NCI-H748 (cell line): ENCODE measurements around the gene ETNK1.

Experiments used
- DNase-seq: peaks from one replicate; lab custom pipeline; 2025; ENCODE audit not compliant: unreplicated experiment; lab: John Stamatoyannopoulos, UW

Gene ETNK1

DNA sequence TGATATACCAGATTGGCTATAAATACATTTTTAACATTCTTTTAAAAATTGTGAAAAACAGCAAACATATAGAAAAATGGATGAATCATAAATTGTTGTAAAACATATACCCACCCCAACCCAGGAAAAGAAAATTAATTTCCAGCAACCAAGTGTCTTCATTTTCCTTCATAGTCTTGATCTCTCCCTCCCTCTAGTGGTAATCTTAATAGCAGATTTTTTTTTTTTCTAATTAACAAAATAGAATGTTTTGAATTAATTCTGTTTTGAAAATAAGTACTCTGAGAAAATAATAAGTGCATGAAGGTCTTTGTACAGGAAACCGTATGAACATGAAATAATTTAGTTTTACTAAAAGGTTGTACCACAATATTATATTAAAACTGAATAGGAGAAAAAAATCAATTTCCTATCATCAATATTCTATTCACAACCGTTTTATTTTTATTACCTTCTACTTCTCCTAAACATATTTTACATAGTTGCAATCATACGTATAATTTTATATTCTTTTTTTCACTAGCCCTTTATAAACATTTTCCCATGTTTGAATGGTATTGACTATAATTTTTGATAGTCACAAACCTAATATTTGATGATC lies 7.0 kb downstream of the ETNK1 start:
- peak; percentile 5 for DNase-seq

DNA sequence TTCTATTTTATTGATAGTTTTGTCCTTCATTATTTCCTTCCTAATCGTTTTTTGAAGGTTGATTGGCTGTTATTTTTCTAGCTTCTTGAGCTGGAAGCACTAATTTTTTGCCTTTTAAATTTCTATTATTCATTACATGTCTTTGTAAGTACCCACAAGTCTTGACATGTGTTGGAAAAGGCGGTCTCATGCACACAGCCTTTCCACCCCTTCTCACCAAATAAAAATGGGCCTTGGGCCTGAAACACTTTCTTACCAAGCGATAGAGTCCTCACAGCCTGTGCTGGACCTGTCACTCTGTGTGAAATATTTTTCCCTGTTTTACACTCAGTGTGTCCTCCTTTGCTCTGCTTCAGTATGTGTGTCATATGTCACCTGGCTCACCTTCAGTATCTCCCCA lies 9.9 kb downstream of the ETNK1 start:
- DNase-seq: no peak

DNA sequence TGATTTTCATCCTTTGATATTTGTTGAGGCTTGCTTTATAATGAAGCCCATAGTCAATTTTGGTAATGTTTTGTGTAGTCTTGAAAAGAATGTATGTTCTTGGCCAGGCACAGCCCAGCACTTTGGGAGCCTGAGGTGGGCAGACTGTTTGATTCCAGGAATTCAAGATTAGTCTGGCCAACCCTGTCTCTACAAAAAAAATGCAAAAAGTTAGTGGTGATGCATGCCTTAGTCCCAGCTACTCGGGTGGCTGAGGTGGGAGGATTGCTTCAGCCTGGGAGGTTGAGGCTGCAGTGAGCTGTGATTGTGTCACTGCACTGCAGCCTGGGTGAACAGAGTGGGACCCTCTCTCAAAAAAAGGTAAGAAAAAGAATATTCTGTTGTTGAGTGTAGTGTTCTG lies 10.8 kb downstream of the ETNK1 start:
- DNase-seq: no peak

DNA sequence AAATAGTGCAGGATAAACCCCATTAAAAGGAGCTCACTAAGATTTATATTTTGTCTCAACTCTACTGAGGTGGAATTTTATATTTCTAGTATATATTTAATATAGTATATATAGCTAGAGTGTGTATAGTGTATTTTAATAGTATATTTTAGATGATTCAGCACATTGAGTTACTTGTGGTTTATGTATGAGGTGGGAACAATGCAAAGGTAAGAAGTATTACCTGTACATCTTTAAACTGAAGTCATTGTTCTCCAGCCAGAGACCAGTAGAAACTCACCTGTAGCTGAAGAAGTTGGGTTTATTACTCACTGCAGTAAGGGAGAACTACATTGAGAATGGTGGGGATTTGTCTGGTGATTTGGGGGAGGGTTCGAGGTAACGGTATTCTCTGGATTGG lies 15.9 kb downstream of the ETNK1 start:
- no peak for DNase-seq

DNA sequence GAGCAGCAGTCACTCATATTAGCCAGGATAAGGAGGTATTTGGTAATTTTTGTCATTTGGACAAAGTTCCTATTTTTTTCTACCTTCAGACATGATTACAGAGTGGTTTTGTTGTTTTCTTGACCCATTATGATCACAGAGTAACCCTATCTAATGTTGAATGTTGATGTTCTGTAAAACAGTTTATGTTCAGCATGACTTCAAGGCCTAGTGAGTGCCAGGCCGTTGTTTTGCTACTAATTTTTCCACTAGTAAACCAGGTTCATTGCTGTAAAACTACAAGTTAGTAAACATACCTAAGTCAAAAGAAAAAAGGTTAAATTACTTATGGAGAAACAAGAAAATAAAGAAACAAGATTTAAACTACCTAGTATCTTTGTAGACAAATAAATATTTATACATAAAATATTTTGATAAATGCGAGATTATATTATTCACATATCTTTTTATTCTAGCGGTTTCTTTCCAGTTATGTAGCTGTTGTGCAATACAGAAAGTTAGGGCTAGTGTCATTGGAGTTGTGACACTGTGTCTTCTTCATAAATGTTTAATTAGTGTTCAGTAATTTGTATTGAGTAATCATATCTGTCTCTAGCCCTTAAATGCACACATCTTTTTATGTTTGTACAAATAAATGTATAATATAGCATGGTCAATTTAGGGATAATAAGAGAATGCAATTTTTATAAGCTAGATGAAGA lies 16.5 kb downstream of the ETNK1 start:
- no peak for DNase-seq

DNA sequence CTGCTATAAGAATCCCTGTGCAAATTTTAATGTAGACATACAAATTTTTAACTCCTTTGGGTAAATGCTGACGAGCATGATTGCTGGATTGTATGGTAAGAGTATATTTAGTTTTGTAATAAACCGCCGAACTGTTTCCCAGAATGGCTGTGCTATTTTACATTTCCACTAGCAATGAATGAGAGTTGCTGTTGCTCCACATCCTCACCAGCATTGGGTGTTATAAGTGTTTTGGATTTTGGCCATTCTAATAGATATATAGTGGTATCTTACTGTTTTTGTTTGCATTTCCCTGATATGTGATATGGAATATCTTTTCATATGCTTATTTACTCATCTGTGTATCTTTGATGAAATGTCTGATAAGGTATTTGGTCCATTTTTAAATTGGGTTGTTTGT lies 23.7 kb downstream of the ETNK1 start:
- DNase-seq: no peak

DNA sequence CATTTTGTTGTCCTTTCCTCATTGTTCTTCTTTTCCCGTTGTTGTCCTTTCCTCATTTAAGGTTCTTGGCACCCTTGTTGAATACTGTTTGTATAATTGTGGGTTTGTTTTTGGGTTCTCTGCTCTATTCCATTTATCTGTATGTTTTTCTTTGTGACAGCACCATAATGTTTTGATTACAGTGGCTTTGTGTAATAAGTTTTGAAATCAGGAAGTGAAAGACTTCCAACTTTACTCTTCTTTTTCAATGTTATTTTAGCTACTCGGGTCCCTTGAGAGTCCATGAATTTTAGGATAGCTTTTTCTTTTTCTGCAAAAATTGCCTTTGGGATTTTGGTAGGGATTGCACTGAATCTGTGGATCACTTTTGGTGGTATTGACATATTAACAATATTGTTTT lies 28.1 kb downstream of the ETNK1 start:
- no peak for DNase-seq

DNA sequence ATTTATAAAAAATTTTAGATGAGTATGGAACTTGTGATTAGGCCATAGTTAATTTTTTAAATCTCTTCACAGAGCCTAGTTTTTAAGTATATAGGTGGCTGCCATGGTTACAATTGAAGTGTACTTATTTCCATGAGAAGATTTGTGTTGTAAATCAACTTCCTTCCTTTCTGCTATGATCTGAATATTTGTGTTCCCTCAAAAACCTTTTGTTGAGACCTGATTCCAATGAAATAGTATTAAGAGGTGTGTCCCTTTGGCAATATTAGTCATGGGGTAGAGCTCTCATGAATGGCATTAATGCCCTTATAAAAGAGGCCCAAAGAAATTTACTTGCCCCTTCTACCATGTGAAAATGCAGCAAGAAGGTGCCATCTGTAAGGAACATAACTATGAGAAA lies 28.8 kb downstream of the ETNK1 start:
- DNase-seq: no peak

DNA sequence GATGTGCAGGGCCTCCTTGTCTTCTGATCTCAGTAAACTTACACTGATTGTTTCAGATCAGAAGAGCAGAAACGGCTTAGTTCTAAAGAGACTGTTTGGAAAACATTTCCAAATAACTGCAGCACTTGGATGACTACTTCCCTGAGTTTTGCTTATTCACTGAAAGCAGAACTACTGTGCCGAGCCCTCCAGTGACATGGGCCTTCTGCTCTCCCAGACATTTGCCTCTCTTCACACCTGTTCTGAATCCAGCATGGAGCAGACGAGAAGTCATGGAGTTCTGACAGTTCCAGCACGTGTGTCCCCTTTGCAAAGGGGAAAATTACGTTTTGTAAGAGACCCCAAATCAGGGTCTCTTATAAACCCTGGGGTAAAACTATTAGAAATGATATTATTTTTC lies 31.4 kb downstream of the ETNK1 start:
- no peak for DNase-seq

DNA sequence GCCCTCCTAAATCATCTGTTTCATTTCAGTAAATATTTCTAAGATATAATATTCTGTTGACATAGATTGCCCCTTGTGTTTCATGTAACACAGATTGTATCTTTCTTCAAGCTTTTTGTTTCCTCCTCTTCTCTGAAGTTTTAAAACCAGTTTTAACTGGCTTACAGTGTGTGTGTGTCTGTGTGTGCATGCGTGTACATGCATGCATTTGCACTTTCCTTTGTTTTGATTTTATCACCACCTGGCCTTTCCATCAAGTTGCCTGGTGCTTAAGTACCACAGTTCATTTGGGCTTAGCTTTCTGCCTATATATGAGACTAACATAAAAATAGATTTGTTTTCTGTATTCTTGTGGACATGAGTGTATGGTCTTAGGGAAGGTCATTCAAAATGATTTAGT lies 31.9 kb downstream of the ETNK1 start:
- peak; percentile 4 for DNase-seq

DNA sequence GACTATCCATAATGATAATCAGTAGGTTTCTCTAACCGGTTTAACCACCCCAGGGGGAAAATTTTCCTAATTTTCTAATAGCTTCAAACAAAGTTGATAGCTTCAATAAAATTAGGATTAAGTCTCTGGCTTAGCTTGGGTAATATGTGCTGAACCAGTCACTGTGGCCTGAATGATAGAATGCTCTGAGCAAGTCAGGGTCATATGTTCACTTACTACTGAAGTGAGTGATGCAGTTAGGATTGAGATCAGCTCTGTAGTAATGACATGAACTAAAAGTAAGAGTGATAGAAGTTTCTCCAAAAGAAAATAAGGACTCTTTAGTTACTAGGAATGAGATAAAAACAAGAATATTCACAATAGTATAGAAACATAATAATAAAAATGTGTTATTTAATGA lies 32.6 kb downstream of the ETNK1 start:
- no peak for DNase-seq

DNA sequence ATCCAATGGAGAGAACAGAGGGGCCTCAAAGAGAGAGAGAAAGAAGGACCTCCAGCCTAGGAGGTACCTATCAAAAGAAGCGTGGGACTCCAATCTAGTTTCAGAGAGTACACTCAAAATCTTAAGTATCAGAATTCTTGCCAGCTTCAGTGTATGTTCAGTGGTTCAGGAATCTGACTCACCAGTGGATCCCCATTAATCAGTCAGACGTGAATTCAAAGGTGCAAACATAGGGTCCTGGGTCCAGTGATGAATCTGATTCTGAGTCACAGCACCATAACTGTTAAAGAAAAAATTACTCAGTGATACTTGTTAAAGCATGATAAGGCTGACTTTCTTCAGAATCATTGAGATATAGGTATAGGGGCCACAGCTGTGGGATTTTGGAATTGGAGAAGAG lies 33.2 kb downstream of the ETNK1 start:
- DNase-seq: no peak

DNA sequence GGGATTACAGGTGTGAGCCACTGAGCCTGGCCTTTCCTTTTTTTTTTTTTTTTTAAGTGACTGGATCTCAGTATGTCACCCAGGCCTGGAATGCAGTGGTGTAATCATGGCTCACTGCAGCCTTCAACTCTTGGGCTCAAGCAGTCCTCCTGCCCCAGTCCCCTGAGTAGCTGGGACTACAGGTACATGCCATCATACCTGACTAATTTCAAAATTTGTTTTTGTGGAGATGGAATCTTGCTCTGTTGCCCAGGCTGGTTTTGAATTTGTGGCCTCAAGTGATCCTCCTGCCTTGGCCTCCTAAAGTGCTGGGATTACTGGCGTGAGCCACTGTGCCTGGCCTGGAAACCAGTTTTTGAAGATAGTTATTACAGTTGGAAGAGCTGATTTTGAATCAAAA lies 37.4 kb downstream of the ETNK1 start:
- DNase-seq: no peak

DNA sequence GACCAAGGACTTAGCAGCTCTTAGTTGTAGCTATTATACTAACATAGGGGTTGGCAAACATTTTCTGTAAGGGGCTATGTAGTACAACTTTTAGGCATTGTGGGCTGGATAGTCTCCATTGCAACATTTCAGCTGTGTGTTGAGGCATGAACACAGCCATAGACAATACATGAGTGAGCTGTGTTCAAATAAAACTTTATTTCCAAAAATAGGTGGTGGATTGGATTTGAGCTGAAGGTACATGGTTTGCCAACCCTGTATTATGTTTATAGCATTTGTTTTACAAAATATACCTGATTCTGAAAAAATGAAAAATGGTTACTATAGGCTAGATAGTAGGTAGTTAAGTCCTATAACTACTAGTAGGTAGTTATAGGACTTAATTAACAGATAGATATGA lies 40.5 kb downstream of the ETNK1 start:
- no peak for DNase-seq

DNA sequence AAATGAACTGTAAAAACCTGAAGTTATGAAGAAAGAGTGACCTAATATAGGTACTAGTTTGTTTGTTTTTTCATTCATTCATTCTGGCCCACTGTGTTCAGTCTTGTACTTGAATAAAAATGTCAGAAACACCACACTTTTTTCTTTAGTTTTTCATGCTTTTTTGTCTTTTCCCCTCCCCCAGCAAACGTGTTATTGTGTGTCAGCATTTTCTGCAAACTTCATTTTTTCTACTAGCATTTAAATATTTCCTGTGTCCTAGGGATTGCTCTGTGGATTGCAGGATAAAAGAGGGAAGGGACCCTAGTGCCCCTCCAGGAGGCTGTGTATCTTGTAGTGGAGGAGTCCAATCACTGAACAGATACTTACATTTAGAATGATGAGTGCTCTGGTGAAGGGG lies 42.2 kb downstream of the ETNK1 start:
- no peak for DNase-seq

DNA sequence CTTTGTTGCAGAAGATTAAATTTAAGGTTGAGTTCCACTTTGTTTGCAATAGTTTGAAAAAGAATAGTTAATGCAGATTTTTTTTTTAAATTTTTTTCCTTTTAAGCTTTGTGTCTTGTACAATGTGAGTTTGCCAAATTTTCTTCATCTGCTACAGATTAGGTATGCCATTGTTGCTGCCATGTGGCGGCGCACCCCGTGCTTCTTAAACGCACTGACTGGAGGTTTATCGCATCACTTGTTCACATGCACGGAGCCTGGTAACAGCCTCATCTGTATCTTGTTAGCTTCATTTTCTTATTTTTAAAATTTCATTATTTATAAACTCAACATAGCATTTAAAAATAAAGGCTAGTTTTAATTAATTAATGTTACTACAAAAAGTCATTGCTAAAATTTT lies 43.5 kb downstream of the ETNK1 start:
- DNase-seq: no peak

DNA sequence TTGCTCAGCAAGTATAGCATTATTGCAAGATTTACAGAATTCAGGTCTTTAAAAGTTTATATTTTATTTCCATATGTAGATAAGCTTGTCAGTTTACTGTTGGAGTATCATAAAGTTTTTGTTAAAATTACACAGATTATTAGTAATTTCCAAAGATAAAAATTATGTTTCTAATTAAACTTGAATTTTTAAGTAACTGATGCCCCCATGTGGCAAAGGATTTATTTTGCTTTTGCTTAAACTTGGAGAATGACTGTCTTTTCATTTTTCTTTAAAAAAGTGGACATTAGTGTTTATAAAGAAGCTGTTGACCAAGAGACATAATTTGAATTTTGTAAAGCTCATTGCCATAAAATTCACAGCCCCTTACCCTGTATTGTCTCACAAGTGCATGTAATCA lies 45.8 kb downstream of the ETNK1 start:
- DNase-seq: no peak

DNA sequence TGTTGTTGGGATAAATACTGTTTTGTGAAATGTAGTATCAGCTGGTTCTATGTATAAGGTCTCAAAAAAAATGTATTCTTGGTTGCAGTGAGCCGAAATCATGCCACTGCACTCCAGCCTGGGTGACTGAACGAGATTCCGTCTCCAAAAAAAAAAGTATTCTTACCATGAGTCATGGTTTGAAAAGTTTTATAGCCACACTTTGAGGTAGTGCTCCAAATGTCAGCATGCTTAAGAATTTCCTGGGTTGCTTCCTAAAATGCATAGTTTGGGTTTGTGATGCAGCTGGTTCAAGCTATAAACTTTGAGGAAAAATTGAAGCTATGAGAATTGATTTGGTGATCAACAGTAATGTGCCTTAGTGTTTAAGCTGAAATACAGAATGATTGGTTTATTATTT lies 48.0 kb downstream of the ETNK1 start:
- DNase-seq: no peak

DNA sequence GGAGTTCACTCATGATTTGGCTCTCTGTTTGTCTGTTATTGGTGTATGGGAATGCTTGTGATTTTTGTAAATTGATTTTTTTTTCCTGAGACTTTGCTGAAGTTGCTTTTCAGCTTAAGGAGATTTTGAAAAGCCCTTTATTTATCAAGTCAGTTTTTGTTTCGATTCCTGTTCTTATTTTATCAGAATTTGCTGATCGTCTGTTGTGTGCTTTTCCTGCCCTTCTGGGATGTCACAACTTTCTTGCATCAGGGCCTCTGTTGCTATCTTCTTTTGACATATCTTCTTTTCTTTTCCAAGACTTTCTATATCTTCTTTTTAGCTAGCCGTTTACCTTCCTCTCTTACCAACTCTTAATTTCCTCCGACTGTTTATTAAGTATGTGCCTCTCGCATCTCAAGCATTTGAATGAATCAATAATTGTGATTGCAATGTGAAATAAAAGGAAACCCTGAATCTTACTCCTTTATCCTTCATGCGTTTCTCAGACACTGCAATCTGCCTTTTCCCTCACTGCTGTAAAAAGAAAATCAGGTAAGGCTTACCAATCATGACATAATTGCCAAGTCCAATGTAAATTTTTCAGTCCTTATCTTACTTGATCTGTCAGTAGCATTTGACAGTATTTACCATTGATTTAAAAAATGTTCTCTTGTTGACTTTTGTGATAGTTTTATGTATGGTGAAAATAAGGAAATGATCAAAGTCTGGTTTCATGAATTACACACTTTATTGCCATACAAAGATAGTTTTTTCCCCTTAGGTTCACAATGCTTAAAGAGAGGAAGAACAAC lies 53.0 kb downstream of the ETNK1 start:
- DNase-seq: no peak

DNA sequence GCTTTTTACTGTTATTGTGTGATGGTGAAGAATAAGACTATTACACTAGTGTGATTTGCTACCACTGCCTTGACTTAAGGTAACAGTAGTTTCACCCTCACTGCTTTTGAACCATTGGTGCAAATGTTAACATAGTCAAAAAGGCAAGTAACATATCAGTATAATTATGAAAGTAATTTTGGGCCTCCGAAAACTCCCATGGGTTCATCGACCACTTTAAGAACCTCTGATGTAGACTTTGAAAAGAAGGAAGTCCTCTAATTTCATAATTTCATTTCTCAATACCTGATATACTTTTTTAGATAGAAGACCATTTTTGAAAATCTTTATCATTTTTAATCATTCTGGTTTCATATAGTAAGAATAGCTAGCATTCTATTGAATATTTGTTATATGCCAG lies 57.7 kb downstream of the ETNK1 start:
- DNase-seq: no peak

DNA sequence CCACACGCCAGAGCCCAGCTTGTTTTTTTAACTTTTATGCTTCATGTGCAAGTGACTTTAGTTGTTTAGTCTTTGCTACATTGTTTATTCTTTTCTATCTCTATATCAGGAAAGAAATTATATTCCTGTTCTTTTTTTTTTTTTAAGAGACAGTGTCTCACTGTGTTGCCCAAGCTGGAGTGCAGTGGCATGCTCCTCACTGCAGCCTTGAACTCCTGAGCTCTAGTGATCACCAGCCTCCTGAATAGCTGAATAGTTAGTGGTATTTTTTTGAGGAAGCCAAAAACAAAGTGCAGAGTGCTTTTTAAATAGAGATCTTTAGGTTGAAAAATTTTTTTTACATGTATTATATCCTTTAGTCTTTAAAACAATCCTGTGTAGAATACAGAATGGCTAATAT lies 58.2 kb downstream of the ETNK1 start:
- DNase-seq: no peak
